Measurements from ENCODE around the gene SLC25A26.
"Not testable (repeated sequence)": the region's sequence is repeated elsewhere in the genome, so short reads cannot be mapped to it uniquely, and the experiment has no call there.

The SLC25A26 gene

GRCh38 chr3:66269411-66269810 is 48.6 kb downstream of the SLC25A26 start:
- DNase-seq (ENCODE audit: low spot score): no peak

GRCh38 chr3:66270288-66270687 is 49.5 kb downstream of the SLC25A26 start:
- no peak for DNase-seq (ENCODE audit: low spot score)

- no peak for DNase-seq (ENCODE audit: low spot score)
Observed at GRCh38 chr3:66270701-66271100, 49.9 kb downstream of the SLC25A26 start.

GRCh38 chr3:66271231-66271630 is 50.4 kb downstream of the SLC25A26 start:
- DNase-seq (ENCODE audit: low spot score): no peak

- DNase-seq (ENCODE audit: low spot score): no peak
Observed at GRCh38 chr3:66272016-66272415, 51.2 kb downstream of the SLC25A26 start.

GRCh38 chr3:66274837-66275236 is 54.0 kb downstream of the SLC25A26 start:
- DNase-seq (ENCODE audit: low spot score): not testable (repeated sequence)

GRCh38 chr3:66276705-66277274 is 56.0 kb downstream of the SLC25A26 start:
- peak; percentile 31 for DNase-seq (ENCODE audit: low spot score)

- no peak for DNase-seq (ENCODE audit: low spot score)
Observed at GRCh38 chr3:66279168-66279567, 58.4 kb downstream of the SLC25A26 start.

- DNase-seq (ENCODE audit: low spot score): no peak
Observed at GRCh38 chr3:66280304-66280703, 59.5 kb downstream of the SLC25A26 start.

GRCh38 chr3:66291922-66292321 is 71.1 kb downstream of the SLC25A26 start:
- not testable (repeated sequence) for DNase-seq (ENCODE audit: low spot score)

- no peak for DNase-seq (ENCODE audit: low spot score)
Observed at GRCh38 chr3:66297260-66297873, 76.6 kb downstream of the SLC25A26 start.

GRCh38 chr3:66297900-66298299 is 77.1 kb downstream of the SLC25A26 start:
- no peak for DNase-seq (ENCODE audit: low spot score)

GRCh38 chr3:66298591-66298990 is 77.8 kb downstream of the SLC25A26 start:
- DNase-seq (ENCODE audit: low spot score): no peak

- not testable (repeated sequence) for DNase-seq (ENCODE audit: low spot score)
Observed at GRCh38 chr3:66299085-66299484, 78.3 kb downstream of the SLC25A26 start.

GRCh38 chr3:66299891-66300290 is 79.1 kb downstream of the SLC25A26 start:
- no peak for DNase-seq (ENCODE audit: low spot score)

- no peak for DNase-seq (ENCODE audit: low spot score)
Observed at GRCh38 chr3:66302288-66302687, 81.5 kb downstream of the SLC25A26 start.

- no peak for DNase-seq (ENCODE audit: low spot score)
Observed at GRCh38 chr3:66303491-66303901, 82.7 kb downstream of the SLC25A26 start.

GRCh38 chr3:66304293-66304692 is 83.5 kb downstream of the SLC25A26 start:
- no peak for DNase-seq (ENCODE audit: low spot score)

GRCh38 chr3:66306086-66306485 is 85.3 kb downstream of the SLC25A26 start:
- DNase-seq (ENCODE audit: low spot score): not testable (repeated sequence)

GRCh38 chr3:66306991-66307390 is 86.2 kb downstream of the SLC25A26 start:
- DNase-seq (ENCODE audit: low spot score): not testable (repeated sequence)

- DNase-seq (ENCODE audit: low spot score): no peak
Observed at GRCh38 chr3:66312039-66312438, 91.2 kb downstream of the SLC25A26 start.

- no peak for DNase-seq (ENCODE audit: low spot score)
Observed at GRCh38 chr3:66314455-66314854, 93.7 kb downstream of the SLC25A26 start.

- no peak for DNase-seq (ENCODE audit: low spot score)
Observed at GRCh38 chr3:66317750-66318376, 97.1 kb downstream of the SLC25A26 start.

GRCh38 chr3:66320390-66320789 is 99.6 kb downstream of the SLC25A26 start:
- DNase-seq (ENCODE audit: low spot score): no peak
